Type B pancreatic cell (in vitro differentiated cells): ENCODE results near the gene BIVM. TPM values are rescaled to one million over a fixed set of nuclear protein-coding genes. Genes with fewer than 3 reads are reported as not detected.

Source experiments
- DNase-seq: peaks from one replicate; pipeline ENCODE4 v3.0.0; 2021; ENCODE audit warnings: mixed read lengths; ENCODE audit not compliant: unreplicated experiment; ENCODE audit errors: extremely low spot score
- H3K27ac Mint-ChIP-seq: 2 replicates; pipeline ENCODE4 v1.8.0; 2021; ENCODE audit warnings: mild to moderate bottlenecking, mixed read lengths
- H3K27me3 Mint-ChIP-seq: 2 replicates; pipeline ENCODE4 v1.8.0; 2021; ENCODE audit warnings: mixed read lengths
- H3K36me3 Mint-ChIP-seq: 2 replicates; pipeline ENCODE4 v1.8.0; 2021; ENCODE audit warnings: mixed read lengths
- H3K4me1 Mint-ChIP-seq: one replicate; pipeline ENCODE4 v1.8.0; 2021; ENCODE audit warnings: mixed read lengths; ENCODE audit not compliant: unreplicated experiment
- H3K4me3 Mint-ChIP-seq: 2 replicates; pipeline ENCODE4 v1.8.0; 2021; ENCODE audit warnings: mild to moderate bottlenecking, mixed read lengths
- H3K9me3 Mint-ChIP-seq: 2 replicates; pipeline ENCODE4 v1.8.0; 2021; ENCODE audit warnings: mixed read lengths
- total RNA-seq: library from RNA; stranded (reverse); gene quantifications from 2 replicates; pipeline ENCODE4 v1.2.1, GENCODE V29; 2021; ENCODE audit warnings: low replicate concordance
- TF ChIP-seq, protein P1 (sequence below): fragments of 200-600 bp; sonication (generic); conservative IDR thresholded peaks from 2 replicates; pipeline ENCODE4 v1.5.0; 2021; ENCODE audit warnings: antibody characterized with exemption, mild to moderate bottlenecking

Gene BIVM
- total RNA-seq, 1 donor from 2014 or later: 30.0 TPM

DNA sequence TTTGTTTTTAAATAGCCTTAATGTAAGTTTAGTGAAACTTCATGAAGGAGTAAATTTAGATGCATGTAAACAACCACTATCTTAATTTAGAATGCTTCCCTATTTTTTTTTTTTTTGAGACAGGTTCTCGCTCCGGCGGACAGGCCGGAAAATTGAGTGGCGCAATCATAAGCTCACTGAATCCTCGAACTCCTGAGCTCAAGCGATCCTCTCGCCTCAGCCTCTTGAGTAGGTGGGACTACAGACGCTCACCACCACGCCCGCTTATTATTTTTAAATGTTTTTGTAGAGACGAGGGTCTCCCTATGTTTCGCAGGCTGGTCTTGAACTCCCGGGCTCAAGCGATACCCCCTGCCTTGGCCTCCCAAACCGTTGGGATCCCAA is 26.9 kb upstream of the BIVM start:
- H3K4me3 Mint-ChIP-seq: peak overlapping the region; percentile 87
- no peaks in the 10 kb centered on the region for H3K9me3 Mint-ChIP-seq
- H3K4me1 Mint-ChIP-seq: peaks cover 8% of the 10 kb centered on the region
- no peak for DNase-seq
- no peak overlapping the region for H3K27ac Mint-ChIP-seq
- H3K36me3 Mint-ChIP-seq: peaks cover 4% of the 10 kb centered on the region
- TF ChIP-seq, protein P1, sequence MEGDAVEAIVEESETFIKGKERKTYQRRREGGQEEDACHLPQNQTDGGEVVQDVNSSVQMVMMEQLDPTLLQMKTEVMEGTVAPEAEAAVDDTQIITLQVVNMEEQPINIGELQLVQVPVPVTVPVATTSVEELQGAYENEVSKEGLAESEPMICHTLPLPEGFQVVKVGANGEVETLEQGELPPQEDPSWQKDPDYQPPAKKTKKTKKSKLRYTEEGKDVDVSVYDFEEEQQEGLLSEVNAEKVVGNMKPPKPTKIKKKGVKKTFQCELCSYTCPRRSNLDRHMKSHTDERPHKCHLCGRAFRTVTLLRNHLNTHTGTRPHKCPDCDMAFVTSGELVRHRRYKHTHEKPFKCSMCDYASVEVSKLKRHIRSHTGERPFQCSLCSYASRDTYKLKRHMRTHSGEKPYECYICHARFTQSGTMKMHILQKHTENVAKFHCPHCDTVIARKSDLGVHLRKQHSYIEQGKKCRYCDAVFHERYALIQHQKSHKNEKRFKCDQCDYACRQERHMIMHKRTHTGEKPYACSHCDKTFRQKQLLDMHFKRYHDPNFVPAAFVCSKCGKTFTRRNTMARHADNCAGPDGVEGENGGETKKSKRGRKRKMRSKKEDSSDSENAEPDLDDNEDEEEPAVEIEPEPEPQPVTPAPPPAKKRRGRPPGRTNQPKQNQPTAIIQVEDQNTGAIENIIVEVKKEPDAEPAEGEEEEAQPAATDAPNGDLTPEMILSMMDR: no peak
- H3K27me3 Mint-ChIP-seq: no peaks in the 10 kb centered on the region

DNA sequence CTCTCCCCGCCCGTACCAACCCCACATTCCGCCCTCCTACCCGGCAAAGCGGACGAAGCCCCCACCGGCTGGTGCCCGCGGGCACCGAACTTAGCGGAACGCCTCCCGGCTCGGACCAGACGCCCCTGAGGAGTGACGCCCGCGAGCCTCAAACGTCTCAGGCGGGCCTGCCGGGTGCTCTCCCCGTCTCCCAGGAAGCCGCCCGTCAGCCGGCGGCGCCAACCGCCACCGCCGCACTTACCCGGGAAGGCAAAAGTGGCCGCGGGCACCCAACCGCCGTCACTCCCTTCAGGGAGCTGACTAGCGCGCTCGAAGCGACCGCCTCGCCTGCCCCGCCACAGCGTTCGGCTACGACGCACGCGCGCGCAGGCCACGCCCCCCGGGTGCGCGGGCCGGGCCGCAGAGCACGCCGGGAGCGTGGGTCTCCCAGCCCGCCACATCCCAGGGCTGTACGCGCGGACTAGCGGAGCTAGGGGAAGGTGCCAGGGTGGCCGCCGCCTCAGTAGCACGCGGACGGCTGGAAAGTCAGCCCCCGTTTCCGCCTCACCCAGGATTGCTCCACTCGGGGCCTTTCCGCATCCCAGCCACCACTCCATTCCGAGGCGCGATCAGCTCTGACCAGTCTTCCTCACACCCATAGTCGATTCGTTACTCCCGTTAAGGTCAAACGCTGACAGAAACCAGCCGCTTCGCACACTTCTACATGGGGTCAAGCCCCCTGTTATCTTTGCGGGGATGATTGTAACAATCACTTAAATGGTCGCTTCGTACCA is 25.3 kb upstream of the BIVM start, which contains the start of gene TEX30:
TSS of gene TEX30 (minus strand) at position 346 of the 773 bp plus-strand sequence. CDS start 3,760 bp downstream, outside the sequence.
- Mint-ChIP-seq H3K36me3 (peaks cover 4% of the 10 kb centered on the region), H3K9me3 (no peaks in the 10 kb centered on the region), H3K4me1 (peaks cover 8% of the 10 kb centered on the region), H3K27me3 (no peaks in the 10 kb centered on the region), H3K27ac (peak within 1 kb of the TSS; percentile 79), H3K4me3 (peak within 1 kb of the TSS; percentile 87)
- DNase-seq: peak; percentile 90
- TF ChIP-seq, protein P1: peak; percentile 44

DNA sequence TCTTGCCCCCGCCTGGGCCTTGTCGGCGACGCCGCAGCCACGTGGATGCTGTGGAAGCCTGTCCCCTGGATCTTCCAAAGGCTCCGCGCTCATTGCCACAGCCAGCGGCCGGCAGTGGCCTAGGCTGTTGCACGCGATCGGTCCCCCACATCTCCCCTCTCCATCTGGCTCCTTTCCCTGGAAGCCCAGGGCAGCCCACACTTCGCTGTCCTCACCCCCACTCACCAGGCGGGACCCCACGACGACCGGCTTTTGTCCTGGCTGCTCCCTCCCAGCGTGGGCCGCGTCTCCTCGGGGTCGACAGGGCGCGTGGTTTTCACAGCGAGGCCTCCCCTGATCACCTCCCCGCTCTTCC is 24.7 kb upstream of the BIVM start:
- peak overlapping the region; percentile 57 for H3K27ac Mint-ChIP-seq

DNA sequence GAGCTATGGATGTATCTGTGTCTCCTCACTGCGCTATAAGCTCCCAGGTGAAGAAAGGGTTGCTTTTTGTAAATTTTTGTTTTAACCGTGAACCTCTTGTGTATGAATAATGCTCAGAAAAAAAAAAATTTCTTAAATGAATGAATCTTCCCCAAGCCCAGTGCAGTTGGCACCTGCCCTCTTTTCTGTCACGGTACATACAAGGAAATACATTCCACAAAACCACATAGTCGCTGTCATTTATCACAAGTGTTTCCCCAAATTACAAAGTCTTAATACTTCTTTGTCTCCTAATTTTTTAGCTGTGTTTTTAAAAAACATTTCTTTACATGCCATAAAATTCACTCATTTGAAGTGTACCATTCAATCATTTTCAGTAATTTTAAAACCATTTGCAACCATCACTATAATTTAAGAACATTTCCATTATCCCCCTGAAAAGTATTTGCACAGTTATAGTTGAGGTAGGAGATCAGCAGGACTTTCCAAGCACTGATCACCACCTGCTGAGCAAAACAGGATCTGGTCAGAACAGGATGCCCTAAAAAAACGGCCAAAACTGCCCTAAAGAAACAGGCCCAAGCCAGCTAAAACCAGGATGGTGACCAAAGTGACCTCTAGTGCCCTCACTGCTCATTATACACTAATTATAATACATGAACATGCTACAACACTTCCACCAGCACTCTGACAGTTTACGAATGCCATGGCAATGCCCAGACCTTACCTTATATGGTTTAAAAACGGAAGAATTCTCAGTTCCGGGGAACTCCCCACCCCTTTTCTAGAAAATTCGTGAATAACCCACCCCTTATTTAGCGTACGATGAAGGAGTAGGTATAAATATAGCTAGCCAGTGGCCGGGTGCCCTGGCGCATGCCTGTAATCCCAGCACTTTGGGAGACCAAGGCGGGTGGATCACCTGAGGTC is 24.1 kb upstream of the BIVM start:
- H3K4me3 Mint-ChIP-seq: peak overlapping the region; percentile 87
- H3K27me3 Mint-ChIP-seq: no peaks in the 10 kb centered on the region
- H3K9me3 Mint-ChIP-seq: no peaks in the 10 kb centered on the region
- TF ChIP-seq, protein P1: no peak
- peaks cover 4% of the 10 kb centered on the region for H3K36me3 Mint-ChIP-seq
- H3K27ac Mint-ChIP-seq: peak overlapping the region; percentile 52
- peaks cover 8% of the 10 kb centered on the region for H3K4me1 Mint-ChIP-seq
- no peak for DNase-seq

More for the DNA sequence above, 24.7 kb upstream of the BIVM start:
- DNase-seq: no peak
- Mint-ChIP-seq H3K4me3 (peak overlapping the region; percentile 87), H3K9me3 (no peaks in the 10 kb centered on the region), H3K36me3 (peaks cover 4% of the 10 kb centered on the region), H3K4me1 (peaks cover 8% of the 10 kb centered on the region), H3K27me3 (no peaks in the 10 kb centered on the region)
- TF ChIP-seq, protein P1: no peak

DNA sequence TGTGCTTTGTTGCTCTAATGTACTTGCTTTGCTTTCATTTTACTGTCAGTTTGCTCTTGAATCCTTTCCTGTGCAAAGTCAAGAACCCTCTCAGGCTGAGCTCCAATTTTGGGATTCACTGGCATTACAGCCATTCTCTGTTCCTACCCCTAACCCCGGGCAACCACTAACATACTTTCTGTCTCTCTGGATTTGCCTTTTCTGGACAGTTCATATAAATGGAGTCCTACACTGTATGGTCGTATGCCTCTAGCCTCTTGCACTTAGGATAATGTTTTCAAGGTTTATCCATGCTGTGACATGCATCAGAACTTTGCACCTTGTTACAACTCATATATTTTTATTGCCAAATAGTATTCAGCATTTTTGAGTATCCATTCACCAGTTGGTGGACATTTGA is 22.6 kb upstream of the BIVM start:
- H3K36me3 Mint-ChIP-seq: peaks cover 7% of the 10 kb centered on the region
- no peaks in the 10 kb centered on the region for H3K27me3 Mint-ChIP-seq

More for the DNA sequence above, 22.6 kb upstream of the BIVM start:
- H3K9me3 Mint-ChIP-seq: no peaks in the 10 kb centered on the region
- H3K4me3 Mint-ChIP-seq: no peak overlapping the region
- no peak overlapping the region for H3K27ac Mint-ChIP-seq
- no peak for DNase-seq
- TF ChIP-seq, protein P1: no peak
- peaks cover 6% of the 10 kb centered on the region for H3K4me1 Mint-ChIP-seq
